Measurements from ENCODE around the gene EAPP. TPM values are rescaled to one million over a fixed set of nuclear protein-coding genes. Genes with fewer than 3 reads are reported as not detected.
A peak's percentile ranks its signal among the peaks of the same experiment; 100 is the strongest.
"Not testable (repeated sequence)": the region's sequence is repeated elsewhere in the genome, so short reads cannot be mapped to it uniquely, and the experiment has no call there.

Gene EAPP
- total and polyA plus RNA-seq, 10 of the 15 experiments (the other 5 are each of a cell fraction or from before 2014, with no cell fraction given), result 23.5 to 94.6 (median 44.7) TPM

- FAIRE-seq; DNase-seq (ENCODE audit: low read depth, low spot score); H3K9ac ChIP-seq (ENCODE audit: control insufficient read depth, insufficient read depth, low read length); H3K27ac ChIP-seq (ENCODE audit: control insufficient read depth, insufficient read depth); in situ Hi-C loops (cut with MboI); SMC1A ChIA-PET (ENCODE audit: uncharacterized antibody, unreplicated experiment); RAD21 ChIA-PET (ENCODE audit: unreplicated experiment); BruUV-seq (replicated peaks); H4K20me1 ChIP-seq (ENCODE audit: control insufficient read depth, insufficient read depth); ATAC-seq; H3K79me2 ChIP-seq (ENCODE audit: control insufficient read depth, insufficient read depth, low read length); H3K4me2 ChIP-seq (ENCODE audit: control insufficient read depth, insufficient read depth); H3K4me1 ChIP-seq (ENCODE audit: control insufficient read depth, insufficient read depth, low read length); POLR2A ChIA-PET; H3K9me3 ChIP-seq (replicated peaks; ENCODE audit: control insufficient read depth, insufficient read depth, low read length); H3K27me3 ChIP-seq (replicated peaks in 1 of 2; ENCODE audit: control insufficient read depth in 2 of 2, insufficient read depth in 2 of 2, low read length in 1 of 2); H3K4me3 ChIP-seq; H2AFZ ChIP-seq (ENCODE audit: control insufficient read depth, low read depth, low read length); intact Hi-C loops (cut with micrococcal nuclease; ENCODE audit: unreplicated experiment); H3K36me3 ChIP-seq (ENCODE audit: control insufficient read depth in 2 of 2, insufficient read depth in 2 of 2, low read length in 1 of 2): not testable (repeated sequence)
- WGBS (ENCODE audit: insufficient coverage, insufficient replicate concordance, low lambda C conversion rate, missing lambda C conversion rate), result 76% methylated on average over 19 of the region's 19 CpGs
- CTCF ChIA-PET, result interaction anchor here (0.9 to 1.7 kb wide), 2 partner anchors 15 to 218 kb away, joined by 4 to 6 read pairs; no protein-coding TSS in a partner anchor
Observed at GRCh38 chr14:34549276-34549966, 9.9 kb upstream of the EAPP start.

DNA sequence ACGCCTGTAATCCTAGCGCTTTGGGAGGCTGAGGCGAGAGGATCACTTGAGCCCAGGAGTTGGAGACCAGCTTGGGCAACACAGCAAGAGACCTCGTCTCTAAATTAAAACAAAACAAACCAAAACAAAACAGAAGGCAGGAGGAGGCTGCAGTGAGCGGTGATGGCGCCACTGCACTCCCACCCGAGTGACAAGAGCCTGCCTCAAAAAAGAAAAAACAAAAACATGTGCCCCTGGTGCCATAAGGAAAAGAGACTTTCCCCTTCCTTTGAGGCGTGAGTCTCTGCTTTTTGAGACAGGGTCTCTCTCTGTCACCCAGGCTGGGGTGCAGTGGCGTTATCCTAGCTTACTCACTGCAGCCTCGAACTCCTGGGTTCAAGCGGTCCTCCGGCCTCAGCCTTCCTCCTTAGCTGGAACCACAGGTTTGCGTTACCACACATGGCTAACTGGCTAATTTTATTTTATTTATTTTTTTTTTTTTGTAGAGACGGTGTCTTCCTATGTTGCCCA is 9.0 kb upstream of the EAPP start:
- Histone ChIP-seq H2AFZ (ENCODE audit: control insufficient read depth, low read depth, low read length) (no peak overlapping the region), H3K4me3 (no peak overlapping the region), H3K9ac (ENCODE audit: control insufficient read depth, insufficient read depth, low read length) (no peak overlapping the region), H3K79me2 (ENCODE audit: control insufficient read depth, insufficient read depth, low read length) (no peaks in the 10 kb centered on the region), H3K27me3 (replicated peaks in 1 of 2; ENCODE audit: control insufficient read depth in 2 of 2, insufficient read depth in 2 of 2, low read length in 1 of 2) (no peaks in the 10 kb centered on the region), H3K4me1 (ENCODE audit: control insufficient read depth, insufficient read depth, low read length) (no peaks in the 10 kb centered on the region), H3K9me3 (replicated peaks; ENCODE audit: control insufficient read depth, insufficient read depth, low read length) (no peaks in the 10 kb centered on the region), H3K27ac (ENCODE audit: control insufficient read depth, insufficient read depth) (no peak overlapping the region), H4K20me1 (ENCODE audit: control insufficient read depth, insufficient read depth) (no peaks in the 10 kb centered on the region), H3K36me3 (ENCODE audit: control insufficient read depth in 2 of 2, insufficient read depth in 2 of 2, low read length in 1 of 2) (no peaks in the 10 kb centered on the region), H3K4me2 (ENCODE audit: control insufficient read depth, insufficient read depth) (no peak overlapping the region)
- in situ Hi-C loops (cut with MboI), result no loop called here
- no peak for TF ChIP-seq NBN (IDR thresholded peaks at IDR 0.05)
- TF ChIP-seq BACH1 (IDR thresholded peaks at IDR 0.05; ENCODE audit: borderline replicate concordance), result no peak
- TF ChIP-seq ZBTB33 (IDR thresholded peaks at IDR 0.05), result peak; percentile 95
- TF ChIP-seq MLLT1 (IDR thresholded peaks at IDR 0.05), result peak; percentile 55; the same call in 1 of the 2 replicates
- no peak for TF ChIP-seq EGR1 (IDR thresholded peaks at IDR 0.05; ENCODE audit: borderline replicate concordance in 1 of 2, low read depth in 2 of 2, low read length in 2 of 2)
- 63% methylated on average over 14 of the region's 14 CpGs for WGBS (ENCODE audit: insufficient coverage, insufficient replicate concordance, low lambda C conversion rate, missing lambda C conversion rate)
- no TSS peak for BruUV-seq (replicated peaks)
- ChIA-PET CTCF (interaction anchor here (0.9 to 1.7 kb wide), 2 partner anchors 16 to 217 kb away, joined by 4 to 6 read pairs; no protein-coding TSS in a partner anchor), POLR2A (interaction anchor here (0.6 kb wide), 1 partner anchor 1083 kb away, joined by 4 read pairs; no protein-coding TSS in a partner anchor), RAD21 (ENCODE audit: unreplicated experiment) (no interaction called here), SMC1A (ENCODE audit: uncharacterized antibody, unreplicated experiment) (no interaction called here)
- no peak for DNase-seq (ENCODE audit: low read depth, low spot score)
- no peak for ATAC-seq
- no peak for FAIRE-seq
- intact Hi-C loops (cut with micrococcal nuclease; ENCODE audit: unreplicated experiment), result no loop called here

DNA sequence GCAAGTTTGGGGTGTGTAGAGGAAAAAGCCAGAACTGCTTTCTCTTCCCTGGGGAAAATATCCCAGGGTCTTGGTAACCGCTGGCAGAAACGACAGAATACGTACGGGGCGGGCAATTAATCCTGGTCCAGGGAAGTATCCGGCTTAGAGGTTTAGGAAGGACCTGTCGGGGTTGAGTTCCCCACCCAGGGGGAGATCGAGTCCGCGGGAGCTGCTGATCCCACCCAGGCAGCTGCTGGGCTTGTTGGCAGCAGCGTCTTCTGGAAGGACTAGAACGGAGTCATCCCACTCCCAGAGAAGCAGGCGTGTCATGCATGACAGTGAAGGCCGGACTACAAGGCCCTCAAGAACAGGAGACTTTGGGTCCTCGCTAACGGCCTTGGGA is 7.6 kb upstream of the EAPP start:
- FAIRE-seq, result peak; percentile 52
- H3K9me3 ChIP-seq (replicated peaks; ENCODE audit: control insufficient read depth, insufficient read depth, low read length); SMC1A ChIA-PET (ENCODE audit: uncharacterized antibody, unreplicated experiment); H4K20me1 ChIP-seq (ENCODE audit: control insufficient read depth, insufficient read depth); H3K4me1 ChIP-seq (ENCODE audit: control insufficient read depth, insufficient read depth, low read length); H3K36me3 ChIP-seq (ENCODE audit: control insufficient read depth in 2 of 2, insufficient read depth in 2 of 2, low read length in 1 of 2); H3K27ac ChIP-seq (ENCODE audit: control insufficient read depth, insufficient read depth); CTCF ChIA-PET; H3K27me3 ChIP-seq (replicated peaks in 1 of 2; ENCODE audit: control insufficient read depth in 2 of 2, insufficient read depth in 2 of 2, low read length in 1 of 2); H3K4me2 ChIP-seq (ENCODE audit: control insufficient read depth, insufficient read depth); H3K9ac ChIP-seq (ENCODE audit: control insufficient read depth, insufficient read depth, low read length); in situ Hi-C loops (cut with MboI); RAD21 ChIA-PET (ENCODE audit: unreplicated experiment); intact Hi-C loops (cut with micrococcal nuclease; ENCODE audit: unreplicated experiment); H3K79me2 ChIP-seq (ENCODE audit: control insufficient read depth, insufficient read depth, low read length); H2AFZ ChIP-seq (ENCODE audit: control insufficient read depth, low read depth, low read length); BruUV-seq (replicated peaks); DNase-seq (ENCODE audit: low read depth, low spot score); H3K4me3 ChIP-seq; POLR2A ChIA-PET: not testable (repeated sequence)
- ATAC-seq, result peak; percentile 73
- WGBS (ENCODE audit: insufficient coverage, insufficient replicate concordance, low lambda C conversion rate, missing lambda C conversion rate), result no CpG with 5 or more reads among the region's 16 CpGs
